ENCODE results near the gene PYGM. TPM values are rescaled to one million over a fixed set of nuclear protein-coding genes. Genes with fewer than 3 reads are reported as not detected.
A peak's percentile ranks its signal among the peaks of the same experiment; 100 is the strongest.

Gene PYGM
- total RNA-seq, 1 donor from 2014 or later = 8.1 TPM

GRCh38 chr11:64772303-64773018 lies 12.7 kb upstream of the PYGM start:
- no peak for DNase-seq (ENCODE audit: low spot score)
- intact Hi-C loops (cut with DNase I) = no loop called here
- ATAC-seq = no peak

GRCh38 chr11:64771861-64772260 lies 12.1 kb upstream of the PYGM start:
- intact Hi-C loops (cut with DNase I) = no loop called here
- ATAC-seq = no peak
- no peak for DNase-seq (ENCODE audit: low spot score)

DNA sequence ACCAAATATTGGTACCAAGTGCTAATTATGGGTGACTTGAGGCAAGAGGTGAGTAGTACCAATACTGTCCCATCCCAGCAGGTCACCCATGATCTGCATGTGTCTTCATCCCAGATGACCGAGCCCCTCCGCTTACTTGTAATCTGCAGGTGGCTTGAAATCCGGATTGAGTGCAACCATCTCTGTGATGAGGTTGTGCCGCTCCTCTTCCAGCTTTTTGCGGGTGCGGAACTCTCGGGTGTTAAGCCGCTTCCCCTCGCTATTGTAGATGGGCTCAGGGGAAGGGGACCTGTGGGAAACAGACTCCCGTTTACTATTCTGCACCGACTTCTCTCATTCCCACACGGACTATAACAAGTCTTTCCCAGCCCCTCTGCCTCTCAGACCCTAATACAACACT lies 10.3 kb upstream of the PYGM start:
- DNase-seq (ENCODE audit: low spot score) = peak; percentile 49
- intact Hi-C loops (cut with DNase I) = no loop called here
- no peak for ATAC-seq

GRCh38 chr11:64769283-64769682 lies 9.5 kb upstream of the PYGM start:
- DNase-seq (ENCODE audit: low spot score) (peak; percentile 25), ATAC-seq (no peak)
- intact Hi-C loops (cut with DNase I) = no loop called here

DNA sequence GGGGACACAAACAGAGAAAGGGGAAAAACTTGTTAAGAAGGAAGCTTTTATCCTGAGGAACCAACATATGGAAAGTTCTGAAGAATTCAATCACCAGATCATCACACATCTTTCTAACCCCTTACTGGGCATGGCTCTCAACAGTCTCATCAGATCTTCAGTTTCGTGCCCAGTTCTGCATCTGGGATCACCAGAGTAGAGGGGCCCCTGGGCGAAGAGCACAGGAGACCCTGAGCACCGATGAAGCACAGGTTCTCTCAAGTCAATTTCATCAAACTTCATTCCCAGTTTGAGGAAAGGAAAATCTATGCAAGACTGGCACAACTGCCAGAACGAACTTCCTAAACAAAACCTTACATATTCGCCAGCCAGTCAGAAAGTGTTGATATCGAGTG lies 8.5 kb upstream of the PYGM start:
- intact Hi-C loops (cut with DNase I) = no loop called here
- no peak for ATAC-seq
- DNase-seq (ENCODE audit: low spot score) = peak; percentile 12

DNA sequence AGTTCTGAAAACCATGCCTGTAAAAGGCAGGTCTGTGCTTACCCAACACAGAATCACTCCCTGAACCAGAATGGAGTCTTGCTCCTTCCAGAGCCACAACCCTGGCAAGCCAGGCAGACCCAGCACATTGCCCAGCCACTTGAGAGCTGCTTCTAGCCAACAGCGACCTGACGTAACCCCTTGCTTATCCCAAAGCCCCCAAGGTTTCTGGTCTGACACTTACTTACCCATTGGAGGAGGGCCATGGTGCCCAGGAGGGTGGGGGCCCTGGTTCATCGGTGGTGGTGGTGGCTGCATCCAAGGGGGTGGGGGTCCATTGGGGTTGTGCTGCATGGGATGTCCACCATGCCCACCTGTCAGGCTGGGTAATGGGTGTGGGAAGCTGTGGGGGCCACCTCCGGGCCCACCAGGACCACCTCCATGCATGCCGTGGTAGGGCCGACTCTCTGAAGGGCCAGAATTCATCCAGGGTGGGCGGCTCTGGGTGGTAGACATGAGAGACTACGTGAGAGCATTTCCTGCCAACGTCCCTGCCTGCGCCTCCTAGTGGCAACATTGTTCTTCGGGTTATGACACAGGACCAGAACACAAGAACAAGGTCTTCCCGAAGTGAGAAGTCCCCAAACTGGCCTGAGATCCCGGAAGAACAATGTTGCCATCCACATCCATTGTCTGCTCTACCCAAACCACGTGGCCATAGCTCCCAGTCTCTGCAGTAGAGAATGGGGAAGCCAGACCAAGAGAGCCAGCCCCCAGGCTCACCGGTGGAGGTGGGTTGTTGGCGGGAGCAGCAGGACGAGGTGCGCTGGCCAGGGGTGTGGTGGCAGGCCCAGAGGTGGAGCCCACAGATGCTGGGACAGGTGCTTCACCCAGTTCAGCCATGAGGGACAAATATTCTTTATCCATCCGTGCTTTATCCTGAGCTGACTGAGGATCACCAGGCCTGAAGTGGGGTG lies 7.8 kb upstream of the PYGM start:
- intact Hi-C loops (cut with DNase I) = no loop called here
- peak; percentile 80 for DNase-seq (ENCODE audit: low spot score)
- peak; percentile 4 for ATAC-seq

GRCh38 chr11:64766881-64767280 lies 7.1 kb upstream of the PYGM start:
- no peak for ATAC-seq
- intact Hi-C loops (cut with DNase I) = no loop called here
- DNase-seq (ENCODE audit: low spot score) = peak; percentile 54

DNA sequence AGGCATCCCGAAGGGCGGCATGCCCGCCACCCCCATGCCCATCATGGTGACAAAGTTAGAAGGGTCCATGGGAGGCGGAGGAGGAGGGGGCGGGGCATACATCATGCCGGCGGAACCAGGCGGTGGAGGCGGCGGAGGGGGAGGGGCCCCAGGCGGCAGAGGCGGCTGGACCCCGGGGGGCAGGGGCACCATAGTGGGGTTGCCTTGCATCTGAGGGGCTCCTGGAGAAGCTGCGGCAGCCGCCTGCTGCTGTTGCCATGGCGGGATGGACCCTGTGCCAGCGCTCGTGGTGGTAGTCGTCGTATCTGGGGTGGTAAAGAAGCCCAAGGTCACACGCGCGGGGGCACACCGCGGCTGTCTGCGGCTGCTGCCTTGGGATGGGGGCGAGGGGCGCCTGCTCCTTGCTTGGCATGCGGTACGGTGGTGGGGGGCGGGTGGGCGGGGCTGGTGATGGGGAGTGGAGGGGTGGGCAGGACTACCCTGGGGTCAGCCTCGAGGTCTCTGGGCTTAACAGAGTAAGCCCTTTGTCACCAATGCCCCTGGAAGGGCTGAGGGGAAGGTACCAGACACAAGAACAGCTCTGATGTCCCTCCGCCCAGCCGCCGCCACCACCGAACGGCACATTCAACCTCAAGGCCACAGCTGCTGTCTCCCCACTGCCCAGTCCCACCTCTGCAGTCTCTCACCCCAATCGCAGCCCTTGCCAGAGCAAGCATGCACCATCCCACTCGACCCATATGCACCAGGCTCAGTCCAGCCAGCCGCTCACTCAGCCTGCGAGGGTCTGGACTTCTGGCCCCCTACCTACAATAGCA lies 6.3 kb upstream of the PYGM start:
- ATAC-seq (no peak), DNase-seq (ENCODE audit: low spot score) (peak; percentile 56)
- intact Hi-C loops (cut with DNase I) = no loop called here

DNA sequence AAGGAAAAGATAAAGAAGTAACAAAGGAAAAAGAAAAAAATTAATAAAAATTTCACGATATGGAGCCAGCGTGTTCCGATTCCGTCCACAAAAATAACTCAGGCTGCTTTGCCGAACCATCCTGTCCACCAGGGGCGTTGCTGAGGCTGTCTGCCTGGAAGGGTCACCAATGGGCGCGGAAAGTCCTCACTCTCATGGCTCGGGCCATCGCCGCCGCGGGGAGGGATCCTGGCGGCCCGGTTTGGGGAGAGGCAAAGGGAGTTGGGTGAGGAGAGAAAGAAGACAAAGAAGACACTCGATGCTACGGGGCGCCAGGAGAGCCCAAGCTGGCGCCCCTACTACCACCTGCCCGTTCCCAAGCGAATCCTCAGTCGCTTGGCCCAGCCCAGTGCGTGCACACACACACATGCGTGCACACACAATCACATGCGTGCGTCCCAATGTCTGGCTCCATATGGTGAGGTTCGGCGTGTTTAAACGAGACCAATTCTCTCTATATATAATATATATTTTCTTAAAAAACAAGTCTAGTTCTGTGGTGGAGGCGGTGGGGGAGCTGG lies 5.6 kb upstream of the PYGM start:
- DNase-seq (ENCODE audit: low spot score) = peak; percentile 59
- no peak for ATAC-seq
- intact Hi-C loops (cut with DNase I) = no loop called here

GRCh38 chr11:64764753-64765152 lies 5.0 kb upstream of the PYGM start:
- DNase-seq (ENCODE audit: low spot score) (peak; percentile 32), ATAC-seq (no peak)

GRCh38 chr11:64764040-64764611 lies 4.4 kb upstream of the PYGM start:
- peak; percentile 52 for DNase-seq (ENCODE audit: low spot score)
- intact Hi-C loops (cut with DNase I) = no loop called here
- no peak for ATAC-seq

More at GRCh38 chr11:64764753-64765152, 5.0 kb upstream of the PYGM start:
- intact Hi-C loops (cut with DNase I) = no loop called here

DNA sequence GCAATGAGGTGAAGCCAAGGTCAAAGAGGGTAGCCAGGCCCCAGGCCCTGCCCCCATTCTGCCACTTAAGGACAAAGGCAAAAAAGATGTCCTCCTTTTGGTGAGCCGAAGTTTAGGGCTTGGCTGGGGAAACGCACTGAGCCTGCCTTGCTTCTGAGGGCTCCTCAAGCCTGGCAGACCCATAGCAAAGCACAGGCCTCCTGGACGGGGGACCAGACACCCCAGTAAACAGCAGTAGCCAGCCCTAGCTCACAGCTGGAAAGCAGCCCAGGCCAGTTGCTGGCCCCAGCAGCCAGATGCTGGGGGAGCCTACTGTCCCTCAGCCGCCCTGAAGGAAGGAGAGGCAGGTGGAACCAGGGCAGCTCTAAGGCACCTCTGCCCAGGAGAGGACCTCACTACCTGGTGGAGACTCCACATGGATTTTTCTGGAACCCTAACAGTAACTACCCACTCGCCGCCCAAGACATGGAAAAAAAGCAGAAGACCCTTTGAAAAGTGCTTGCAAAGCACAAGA lies 3.8 kb upstream of the PYGM start:
- intact Hi-C loops (cut with DNase I) = no loop called here
- DNase-seq (ENCODE audit: low spot score) (peak; percentile 47), ATAC-seq (no peak)

DNA sequence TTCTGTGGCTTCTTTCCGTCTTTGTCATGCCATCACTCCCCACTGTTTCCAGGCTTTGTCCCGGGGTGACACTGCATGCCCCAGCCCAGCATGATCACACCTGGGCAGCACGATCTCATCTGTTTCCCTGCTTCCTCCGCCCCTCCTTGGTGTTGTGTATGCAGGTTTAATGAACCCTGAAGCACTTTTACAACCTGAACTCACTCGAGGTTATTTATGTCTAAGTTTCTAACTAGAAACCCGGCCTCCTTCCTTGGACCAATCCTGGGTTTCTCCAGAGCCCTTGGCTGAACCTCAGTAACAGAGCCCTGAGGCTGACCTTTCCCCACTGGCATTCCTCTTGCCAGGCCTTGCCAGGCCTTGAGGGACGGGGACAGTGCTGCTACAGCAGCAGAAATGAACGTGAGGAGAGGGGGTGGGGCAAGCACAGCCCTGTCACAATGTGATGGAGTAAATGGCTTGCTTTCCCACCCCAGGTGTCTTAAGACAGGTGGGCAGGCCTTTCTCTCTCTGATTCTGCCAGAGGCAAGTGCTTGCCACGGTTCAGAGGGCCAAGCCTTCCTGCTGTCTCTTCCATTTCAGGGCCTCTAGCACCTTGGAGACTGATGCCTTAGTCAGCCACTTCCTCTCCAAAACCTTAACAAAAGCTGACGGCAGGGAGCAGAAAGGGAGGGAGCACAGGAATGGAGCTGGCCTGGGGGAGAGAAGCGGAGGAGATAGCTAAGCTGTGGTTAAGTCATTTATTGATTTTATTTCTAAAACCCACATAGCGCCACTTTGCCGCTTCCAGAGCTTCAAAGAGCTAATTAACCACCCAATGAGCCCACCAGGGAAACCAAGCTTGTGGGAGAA lies 3.1 kb upstream of the PYGM start:
- DNase-seq (ENCODE audit: low spot score) (peak; percentile 53), ATAC-seq (no peak)
- intact Hi-C loops (cut with DNase I) = no loop called here

GRCh38 chr11:64762277-64762673 lies 2.5 kb upstream of the PYGM start:
- DNase-seq (ENCODE audit: low spot score) = peak; percentile 51
- intact Hi-C loops (cut with DNase I) = no loop called here
- no peak for ATAC-seq

DNA sequence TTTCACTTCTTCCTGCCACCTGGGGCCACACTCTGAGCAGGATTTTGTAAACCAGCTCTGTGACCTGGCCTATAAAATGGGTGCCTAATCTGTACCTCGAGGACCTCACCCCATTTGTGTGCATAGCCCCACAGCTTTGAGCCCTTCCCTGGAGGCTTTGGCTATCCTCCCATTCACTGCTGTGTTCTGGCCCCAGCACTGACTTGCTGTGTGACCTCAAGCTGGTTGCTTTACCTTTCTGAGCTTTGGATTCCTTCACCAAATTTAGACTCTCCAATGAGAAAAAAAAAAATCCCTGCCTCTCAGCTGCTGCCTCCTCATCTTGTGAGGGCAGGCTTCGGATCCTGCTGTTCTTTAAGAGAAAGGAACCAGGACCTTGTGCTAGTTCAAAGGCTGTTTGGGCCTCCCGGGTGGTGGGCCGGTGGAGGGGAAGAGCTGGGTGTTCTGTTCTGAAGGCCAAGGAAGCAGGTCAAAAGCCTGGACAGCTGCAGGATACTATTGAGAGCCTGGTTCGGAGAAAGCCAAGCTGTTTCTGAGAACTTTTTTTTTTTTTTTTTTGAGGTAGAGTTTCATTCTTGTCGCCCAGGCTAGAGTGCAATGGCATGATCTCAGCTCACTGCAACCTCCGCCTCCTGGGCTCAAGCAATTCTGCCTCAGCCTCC lies 1.1 kb upstream of the PYGM start:
- DNase-seq (ENCODE audit: low spot score) = peak; percentile 39
- ATAC-seq = no peak
- intact Hi-C loops (cut with DNase I) = no loop called here

DNA sequence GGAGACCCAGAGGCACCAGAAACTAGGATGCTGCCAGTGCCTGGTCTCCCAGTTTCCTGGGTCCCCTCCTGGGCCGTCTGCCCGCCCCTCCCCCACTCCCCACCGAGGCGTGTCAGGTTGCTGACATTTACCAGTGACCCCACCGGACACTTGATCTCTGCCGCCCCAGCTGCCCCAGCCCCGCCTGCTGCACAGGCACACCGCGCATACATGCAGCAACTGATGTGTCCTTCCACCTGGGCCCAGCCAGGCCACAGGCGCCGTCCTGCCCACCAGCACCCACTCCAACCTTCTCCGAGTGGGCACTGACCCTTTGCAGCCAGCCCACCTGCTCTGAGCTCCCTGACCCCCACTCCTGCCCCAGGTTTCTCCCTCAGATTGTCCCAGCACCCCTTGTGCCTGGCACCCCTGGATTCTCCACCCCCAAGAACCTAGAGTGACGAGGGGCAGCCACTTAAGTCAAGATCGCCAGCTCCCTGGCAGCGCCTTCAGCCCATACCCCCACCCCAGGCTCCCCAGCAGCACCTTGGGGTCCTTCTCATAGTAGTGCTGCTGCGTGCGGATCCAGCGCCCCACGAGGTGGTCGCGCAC lies 548 bp downstream of the PYGM start:
- DNase-seq (ENCODE audit: low spot score) = peak; percentile 66
- ATAC-seq = peak; percentile 2
- intact Hi-C loops (cut with DNase I) = no loop called here
